ENCODE data around the gene TVP23A. TPM values are rescaled to one million over a fixed set of nuclear protein-coding genes. Genes with fewer than 3 reads are reported as not detected.

The TVP23A gene
- total and polyA plus RNA-seq, 2 donors (not counting 1 experiment from before 2014, with no cell fraction given) = 0.37 to 3.2 TPM

DNA sequence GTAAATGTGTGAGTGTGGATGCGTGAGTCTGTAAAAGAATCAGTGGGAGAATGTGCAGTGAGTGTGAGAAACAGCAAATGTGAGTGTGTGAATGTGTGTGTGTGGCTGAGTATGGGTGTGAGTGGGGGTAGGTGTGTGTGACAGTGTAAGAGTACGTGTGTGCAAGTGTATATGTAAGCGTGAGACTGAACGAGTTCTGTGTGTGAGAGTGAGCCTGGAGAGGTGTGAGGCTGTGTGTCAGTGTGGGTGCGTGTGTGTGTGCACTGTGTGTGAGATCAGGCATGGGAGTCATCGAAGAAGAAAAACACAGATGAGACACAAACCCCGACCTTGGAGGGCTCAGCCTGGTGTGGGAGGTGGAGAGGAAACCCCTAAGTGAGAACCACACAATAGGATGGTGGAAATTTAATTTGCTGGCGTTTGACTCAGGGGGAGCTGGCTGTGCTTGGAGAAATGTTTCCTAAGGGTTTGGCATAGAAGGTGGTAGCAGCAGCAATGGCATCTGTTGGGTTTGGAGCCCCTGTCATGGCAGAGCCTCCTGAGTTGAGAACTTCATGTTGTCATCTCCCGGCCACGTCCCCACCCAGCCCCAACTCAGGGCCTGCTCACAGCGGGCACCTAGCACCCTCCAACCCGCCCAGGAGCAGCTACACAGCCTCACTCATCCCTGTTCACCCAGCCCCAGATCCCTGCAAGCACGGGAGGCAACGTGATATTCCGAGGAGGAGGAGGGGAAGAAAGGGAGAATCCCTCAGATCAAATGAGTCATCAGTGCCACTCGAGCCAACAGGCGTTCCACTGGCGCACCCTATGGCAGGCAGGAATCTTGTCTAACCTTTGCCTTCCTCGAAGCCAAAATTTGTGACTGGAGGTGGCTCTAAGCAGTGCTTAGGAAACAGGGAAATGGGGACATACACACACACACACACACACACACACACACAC is 89.2 kb downstream of the TVP23A start:
- no peaks in the 10 kb centered on the region for H3K27me3 Mint-ChIP-seq
- CTCF ChIA-PET = interaction anchor here (1.1 to 1.4 kb wide), 3 partner anchors 190 to 214 kb away, joined by 3 to 5 read pairs (median 4); no protein-coding TSS in a partner anchor
- H3K9me3 Mint-ChIP-seq (ENCODE audit: insufficient read depth) = peaks cover 2% of the 10 kb centered on the region
- no peaks in the 10 kb centered on the region for H3K27me3 ChIP-seq (replicated peaks in 1 of 4; ENCODE audit: control extremely low read depth in 1 of 4, control insufficient read depth in 3 of 4, insufficient read depth in 4 of 4, low read length in 3 of 4)
- no peak overlapping the region for H3K4me2 ChIP-seq (replicated peaks; ENCODE audit: low read depth, low read length, poor library complexity, severe bottlenecking)
- intact Hi-C loops (cut with micrococcal nuclease) = no loop called here
- no peaks in the 10 kb centered on the region for H3K4me1 Mint-ChIP-seq
- H3K27ac Mint-ChIP-seq = no peak overlapping the region
- WGBS (ENCODE audit: insufficient coverage) = 83% methylated on average over 16 of the region's 19 CpGs
- DNase-seq (no peak), ATAC-seq (ENCODE audit: low read depth) (no peak)
- H3K9me3 ChIP-seq (ENCODE audit: control extremely low read depth in 1 of 3, control insufficient read depth in 2 of 3, insufficient read depth in 1 of 3, low read length in 2 of 3) = no peaks in the 10 kb centered on the region
- POLR2A ChIA-PET = no interaction called here
- H3K79me2 ChIP-seq (ENCODE audit: control insufficient read depth, insufficient read depth, low read length) = no peaks in the 10 kb centered on the region
- TF ChIP-seq EZH2 (IDR thresholded peaks at IDR 0.05; ENCODE audit: borderline replicate concordance, insufficient read depth, low read depth, low read length, poor library complexity, severe bottlenecking) = no peak
- TF ChIP-seq, protein P1, sequence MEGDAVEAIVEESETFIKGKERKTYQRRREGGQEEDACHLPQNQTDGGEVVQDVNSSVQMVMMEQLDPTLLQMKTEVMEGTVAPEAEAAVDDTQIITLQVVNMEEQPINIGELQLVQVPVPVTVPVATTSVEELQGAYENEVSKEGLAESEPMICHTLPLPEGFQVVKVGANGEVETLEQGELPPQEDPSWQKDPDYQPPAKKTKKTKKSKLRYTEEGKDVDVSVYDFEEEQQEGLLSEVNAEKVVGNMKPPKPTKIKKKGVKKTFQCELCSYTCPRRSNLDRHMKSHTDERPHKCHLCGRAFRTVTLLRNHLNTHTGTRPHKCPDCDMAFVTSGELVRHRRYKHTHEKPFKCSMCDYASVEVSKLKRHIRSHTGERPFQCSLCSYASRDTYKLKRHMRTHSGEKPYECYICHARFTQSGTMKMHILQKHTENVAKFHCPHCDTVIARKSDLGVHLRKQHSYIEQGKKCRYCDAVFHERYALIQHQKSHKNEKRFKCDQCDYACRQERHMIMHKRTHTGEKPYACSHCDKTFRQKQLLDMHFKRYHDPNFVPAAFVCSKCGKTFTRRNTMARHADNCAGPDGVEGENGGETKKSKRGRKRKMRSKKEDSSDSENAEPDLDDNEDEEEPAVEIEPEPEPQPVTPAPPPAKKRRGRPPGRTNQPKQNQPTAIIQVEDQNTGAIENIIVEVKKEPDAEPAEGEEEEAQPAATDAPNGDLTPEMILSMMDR (IDR thresholded peaks at IDR 0.05) = no peak
- H3K4me1 ChIP-seq (ENCODE audit: control insufficient read depth in 2 of 2, insufficient read depth in 2 of 2, low read length in 2 of 2) = no peaks in the 10 kb centered on the region
- no peak overlapping the region for H3K4me3 ChIP-seq (ENCODE audit: control extremely low read depth in 1 of 5, extremely low read depth in 1 of 5, insufficient read depth in 1 of 5, low read depth in 2 of 5, low read length in 4 of 5)
- H3K9ac ChIP-seq (ENCODE audit: low read length) = no peak overlapping the region
- no peaks in the 10 kb centered on the region for H4K20me1 ChIP-seq (ENCODE audit: control insufficient read depth, insufficient read depth, low read length, poor library complexity, severe bottlenecking)
- H2AFZ ChIP-seq (ENCODE audit: insufficient read depth, low read depth, low read length, poor library complexity, severe bottlenecking) = no peak overlapping the region
- no peak overlapping the region for H3K27ac ChIP-seq (ENCODE audit: low read length in 2 of 2)
- no peaks in the 10 kb centered on the region for H3K36me3 ChIP-seq (replicated peaks in 1 of 2; ENCODE audit: control extremely low read depth in 1 of 2, control insufficient read depth in 1 of 2, extremely low read depth in 1 of 2, insufficient read depth in 2 of 2, low read length in 1 of 2)
- no peak overlapping the region for H3K4me3 Mint-ChIP-seq
